Natural killer cell (primary cell): ENCODE measurements around the gene SLTM. TPM values are rescaled to one million over a fixed set of nuclear protein-coding genes. Genes with fewer than 3 reads are reported as not detected.

Experiments used
- ATAC-seq, 3 donors: fragments of 150-1000 bp in 2 of 3; fragments of 200-7000 bp in 1 of 3; cut with Tn5 transposase; 1 replicate in 1 of 3; 2 replicates in 2 of 3; pipeline ENCODE4 v1.10.0; 2021; ENCODE audit warnings: mild to moderate bottlenecking in 2 of 3, moderate library complexity in 2 of 3
- DNase-seq, 2 donors: peaks; one replicate each; pipeline versions ENCODE4 v3.0.0 to v3.0.0-alpha.2; 2013 to 2021; ENCODE audit warnings: mixed read lengths in 1 of 2
- H3K27ac ChIP-seq: one replicate; pipeline ENCODE4 v1.5.1; 2013; ENCODE audit warnings: mild to moderate bottlenecking, low read length
- H3K27me3 ChIP-seq: one replicate; pipeline ENCODE4 v1.6.1; 2013; ENCODE audit warnings: low read length; ENCODE audit not compliant: control insufficient read depth, insufficient read depth
- H3K36me3 ChIP-seq: one replicate; pipeline ENCODE4 v1.6.1; 2013; ENCODE audit warnings: low read length; ENCODE audit not compliant: control insufficient read depth, insufficient read depth
- H3K4me1 ChIP-seq: one replicate; pipeline ENCODE4 v1.6.1; 2013; ENCODE audit warnings: low read length; ENCODE audit not compliant: control insufficient read depth, insufficient read depth
- H3K4me3 ChIP-seq: one replicate; pipeline ENCODE4 v1.5.1; 2013; ENCODE audit warnings: low read length
- H3K9me3 ChIP-seq: one replicate; pipeline ENCODE4 v1.6.1; 2013; ENCODE audit warnings: low read length; ENCODE audit not compliant: control insufficient read depth, insufficient read depth
- H3K27ac Mint-ChIP-seq, 2 donors: one replicate each; pipeline ENCODE4 v1.8.0; 2022; ENCODE audit warnings: mild to moderate bottlenecking in 2 of 2, mixed read lengths in 2 of 2, moderate library complexity in 1 of 2
- H3K27me3 Mint-ChIP-seq, 2 donors: one replicate each; pipeline ENCODE4 v1.8.0; 2022; ENCODE audit warnings: low read depth in 2 of 2, mixed read lengths in 2 of 2
- H3K36me3 Mint-ChIP-seq: one replicate; pipeline ENCODE4 v1.8.0; 2022; ENCODE audit warnings: mixed read lengths
- H3K4me1 Mint-ChIP-seq, 2 donors: one replicate each; pipeline ENCODE4 v1.8.0; 2022; ENCODE audit warnings: mixed read lengths in 2 of 2
- H3K4me3 Mint-ChIP-seq: one replicate; pipeline ENCODE4 v1.8.0; 2022; ENCODE audit warnings: mild to moderate bottlenecking, moderate library complexity, mixed read lengths
- H3K9me3 Mint-ChIP-seq, 2 donors: one replicate each; pipeline ENCODE4 v1.8.0; 2022; ENCODE audit warnings: mixed read lengths in 2 of 2
- WGBS: methylation state at CpG from one replicate; pipeline ENCODE4 v1.1.7; 2013; ENCODE audit warnings: missing lambda C conversion rate; ENCODE audit not compliant: insufficient coverage; 5-methylcytosine and 5-hydroxymethylcytosine counted together
- intact Hi-C: fragments of 100-400 bp; cut with micrococcal nuclease; formaldehyde crosslinking; loops from one replicate; pipeline ENCODE4 v1.14.2; 2022
- total RNA-seq, 4 donors: library from RNA; stranded (reverse); fragments of 120-200 nt in 1 of 4; gene quantifications; one replicate each; pipeline versions ENCODE4 v1.2.3 to v1.2.4, GENCODE V29; 2013 to 2022
- TF ChIP-seq, protein P1 (sequence below): fragments of 200-600 bp; IDR thresholded peaks from one replicate; pipeline ENCODE4 v1.8.0; 2022; ENCODE audit warnings: antibody characterized with exemption

The SLTM gene
- total RNA-seq, 3 donors from 2014 or later (not counting 1 experiment from before 2014, with no cell fraction given): 206 to 226 (median 223) TPM

GRCh38 chr15:58980351-58980939 lies 47.0 kb upstream of the SLTM start:
- intact Hi-C loops: loop anchor here (1.0 to 10.0 kb wide), 5 partner anchors 124 to 513 kb away; partner anchors contain the start of gene CCNB2
- DNase-seq (peak in 1 of 2 donors; percentile 73), ATAC-seq (peak in 1 of 3 donors; percentile 57)
- no peak overlapping the region for H3K27ac Mint-ChIP-seq
- Histone ChIP-seq H3K9me3 (no peaks in the 10 kb centered on the region), H3K4me3 (no peak overlapping the region), H3K27me3 (no peaks in the 10 kb centered on the region), H3K36me3 (no peaks in the 10 kb centered on the region), H3K4me1 (peaks cover 22% of the 10 kb centered on the region), H3K27ac (no peak overlapping the region)
- peaks cover 20% of the 10 kb centered on the region in 2 donors for H3K4me1 Mint-ChIP-seq
- TF ChIP-seq, protein P1, sequence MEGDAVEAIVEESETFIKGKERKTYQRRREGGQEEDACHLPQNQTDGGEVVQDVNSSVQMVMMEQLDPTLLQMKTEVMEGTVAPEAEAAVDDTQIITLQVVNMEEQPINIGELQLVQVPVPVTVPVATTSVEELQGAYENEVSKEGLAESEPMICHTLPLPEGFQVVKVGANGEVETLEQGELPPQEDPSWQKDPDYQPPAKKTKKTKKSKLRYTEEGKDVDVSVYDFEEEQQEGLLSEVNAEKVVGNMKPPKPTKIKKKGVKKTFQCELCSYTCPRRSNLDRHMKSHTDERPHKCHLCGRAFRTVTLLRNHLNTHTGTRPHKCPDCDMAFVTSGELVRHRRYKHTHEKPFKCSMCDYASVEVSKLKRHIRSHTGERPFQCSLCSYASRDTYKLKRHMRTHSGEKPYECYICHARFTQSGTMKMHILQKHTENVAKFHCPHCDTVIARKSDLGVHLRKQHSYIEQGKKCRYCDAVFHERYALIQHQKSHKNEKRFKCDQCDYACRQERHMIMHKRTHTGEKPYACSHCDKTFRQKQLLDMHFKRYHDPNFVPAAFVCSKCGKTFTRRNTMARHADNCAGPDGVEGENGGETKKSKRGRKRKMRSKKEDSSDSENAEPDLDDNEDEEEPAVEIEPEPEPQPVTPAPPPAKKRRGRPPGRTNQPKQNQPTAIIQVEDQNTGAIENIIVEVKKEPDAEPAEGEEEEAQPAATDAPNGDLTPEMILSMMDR: peak; percentile 70
- no peak overlapping the region for H3K4me3 Mint-ChIP-seq
- no peaks in the 10 kb centered on the region for H3K27me3 Mint-ChIP-seq
- 17% methylated on average over 1 of the region's 5 CpGs for WGBS
- no peaks in the 10 kb centered on the region for H3K9me3 Mint-ChIP-seq
- no peaks in the 10 kb centered on the region for H3K36me3 Mint-ChIP-seq

DNA sequence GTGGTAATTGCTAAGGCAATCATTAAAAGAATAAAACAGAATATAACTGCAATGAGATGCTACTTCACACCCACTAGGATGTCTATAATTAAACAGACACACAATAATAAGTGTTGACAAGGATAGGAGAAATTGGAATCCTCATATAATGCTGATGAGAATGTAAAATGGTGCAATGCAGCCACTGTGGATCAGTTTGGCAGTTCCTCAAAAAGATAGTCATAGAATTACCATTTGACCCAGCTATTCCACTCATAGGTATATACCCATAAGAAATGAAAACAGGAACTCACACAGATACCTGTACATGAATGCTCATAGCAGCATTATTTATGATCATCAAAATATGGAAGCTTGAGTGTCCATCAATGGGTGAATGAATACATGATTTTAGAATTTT lies 44.4 kb upstream of the SLTM start:
- peaks cover 4 to 12% of the 10 kb centered on the region in 2 donors for H3K27me3 Mint-ChIP-seq
- no peaks in the 10 kb centered on the region for H3K36me3 Mint-ChIP-seq
- no peak overlapping the region for H3K4me3 Mint-ChIP-seq
- intact Hi-C loops: no loop called here
- ATAC-seq (no peak), DNase-seq (no peak)
- H3K9me3 ChIP-seq: no peaks in the 10 kb centered on the region
- no peak overlapping the region for H3K27ac ChIP-seq
- no peaks in the 10 kb centered on the region for H3K36me3 ChIP-seq
- no peaks in the 10 kb centered on the region for H3K9me3 Mint-ChIP-seq
- no peaks in the 10 kb centered on the region for H3K27me3 ChIP-seq
- no peak overlapping the region for H3K4me3 ChIP-seq
- H3K4me1 Mint-ChIP-seq: peaks cover 23 to 25% of the 10 kb centered on the region in 2 donors
- H3K27ac Mint-ChIP-seq: no peak overlapping the region
- TF ChIP-seq, protein P1: no peak
- peaks cover 22% of the 10 kb centered on the region for H3K4me1 ChIP-seq

DNA sequence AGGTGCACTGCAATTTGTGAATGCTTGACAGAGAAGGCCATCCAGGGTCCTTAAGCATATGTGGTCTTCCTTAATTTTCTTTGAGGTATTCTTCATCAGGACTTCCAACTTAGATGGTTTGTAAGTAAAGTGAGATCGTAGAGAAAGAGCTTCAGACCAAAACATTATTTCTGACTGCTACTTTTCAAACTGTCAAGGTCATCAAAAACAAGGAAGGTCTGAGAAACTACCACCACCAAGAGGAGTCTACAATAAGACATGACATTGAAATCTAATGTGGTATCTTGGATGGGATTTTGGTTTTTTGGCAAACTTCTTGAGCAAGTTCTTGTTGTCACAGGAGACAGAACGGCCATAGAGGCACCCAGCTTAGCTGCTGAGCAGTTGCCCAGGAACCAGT lies 34.0 kb upstream of the SLTM start:
- Mint-ChIP-seq H3K9me3 (no peaks in the 10 kb centered on the region), H3K4me1 (no peaks in the 10 kb centered on the region), H3K36me3 (no peaks in the 10 kb centered on the region), H3K27ac (no peak overlapping the region), H3K4me3 (no peak overlapping the region), H3K27me3 (peaks cover 10 to 22% of the 10 kb centered on the region in 2 donors)
- Histone ChIP-seq H3K4me3 (no peak overlapping the region), H3K9me3 (no peaks in the 10 kb centered on the region), H3K4me1 (no peaks in the 10 kb centered on the region), H3K27me3 (no peaks in the 10 kb centered on the region), H3K36me3 (no peaks in the 10 kb centered on the region), H3K27ac (no peak overlapping the region)
- TF ChIP-seq, protein P1: no peak
- 92% methylated on average over 1 of the region's 2 CpGs for WGBS
- DNase-seq: no peak
- intact Hi-C loops: no loop called here
- no peak for ATAC-seq

DNA sequence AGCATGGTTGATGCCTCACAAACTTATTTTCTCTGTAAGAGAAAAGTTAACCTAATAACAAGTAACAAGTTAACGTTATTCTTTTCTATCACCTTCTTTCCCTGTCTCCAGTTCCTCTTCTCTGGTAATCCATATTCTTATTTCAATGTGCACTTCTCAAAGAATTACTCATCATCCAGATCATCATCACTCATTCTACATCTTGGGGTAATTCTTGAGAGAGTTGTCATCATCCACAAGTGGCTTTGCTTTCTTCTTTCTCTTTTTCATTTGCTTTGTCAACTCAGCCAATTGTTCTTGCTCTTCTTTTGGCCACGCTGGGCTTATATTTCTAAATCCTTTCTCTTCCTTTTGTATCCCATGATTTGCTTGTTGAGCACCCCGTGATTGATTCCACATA lies 33.2 kb upstream of the SLTM start:
- ATAC-seq (no peak), DNase-seq (no peak)
- Mint-ChIP-seq H3K4me3 (no peak overlapping the region), H3K36me3 (no peaks in the 10 kb centered on the region), H3K27me3 (peaks cover 5 to 21% of the 10 kb centered on the region in 2 donors), H3K9me3 (no peaks in the 10 kb centered on the region), H3K27ac (no peak overlapping the region), H3K4me1 (no peaks in the 10 kb centered on the region)
- intact Hi-C loops: no loop called here
- TF ChIP-seq, protein P1: no peak
- 80% methylated on average over 3 of the region's 3 CpGs for WGBS
- Histone ChIP-seq H3K27ac (no peak overlapping the region), H3K27me3 (no peaks in the 10 kb centered on the region), H3K4me1 (no peaks in the 10 kb centered on the region), H3K36me3 (no peaks in the 10 kb centered on the region), H3K4me3 (no peak overlapping the region), H3K9me3 (no peaks in the 10 kb centered on the region)
